K562 (cell line): Measurements from ENCODE around the gene PUDP. TPM values are rescaled to one million over a fixed set of nuclear protein-coding genes. Genes with fewer than 3 reads are reported as not detected.

Experiments
- ATAC-seq: fragments of 200-7000 bp; cut with Tn5 transposase; 3 replicates; pipeline ENCODE4 v1.9.1; 2020; ENCODE audit warnings: moderate library complexity
- BruUV-seq: library from RNA; stranded (reverse); fragments of 400-500 nt; replicated peaks from 2 replicates; lab custom pipeline; 2021; lab: Mats Ljungman, UMichigan
- CTCF ChIA-PET: fragments of 300-600 bp; formaldehyde crosslinking; extraction: SDS; loops from one replicate; lab custom pipeline; 2021; ENCODE audit warnings: low intra/inter-chr PET ratio; lab: Yijun Ruan, JAX
- POLR2A ChIA-PET: fragments of 300-600, 350-650 bp; sonication (Branson Sonifier 250); formaldehyde crosslinking; extraction: SDS; loops from one replicate; lab custom pipeline; 2021; ENCODE audit warnings: antibody characterized with exemption, inconsistent platforms; lab: Yijun Ruan, JAX
- DNase-seq, 4 experiments: peaks; one replicate each; pipeline versions ENCODE4 v3.0.0 to v3.0.0-alpha.2; 2011 to 2018; ENCODE audit warnings: low spot score in 3 of 4, mixed read lengths in 3 of 4; ENCODE audit errors: extremely low read depth in 1 of 4
- FAIRE-seq: peaks from 2 replicates; lab custom pipeline; 2011; peaks lifted over from hg19 to GRCh38; lab: Jason Lieb, UNC
- H2AFZ ChIP-seq: 2 replicates; pipeline ENCODE4 v1.6.0; 2011; ENCODE audit warnings: low read depth, low read length, control low read depth, inconsistent platforms
- H3K27ac ChIP-seq: fragments of 200-600 bp; 3 replicates; pipeline ENCODE4 v1.8.0; 2011; ENCODE audit warnings: low read depth, mild to moderate bottlenecking, control low read depth, inconsistent platforms, low read length, moderate library complexity, mixed read lengths; ENCODE audit errors: extremely low read depth
- H3K27me3 ChIP-seq, 2 experiments: fragments of 300-600 bp in 1 of 2; 2 replicates in 1 of 2; 3 replicates in 1 of 2; pipeline versions ENCODE4 v1.6.0 to v1.8.0; 2011; ENCODE audit warnings: inconsistent platforms in 2 of 2, low read length in 2 of 2, mild to moderate bottlenecking in 1 of 2, mixed read lengths in 1 of 2, moderate library complexity in 1 of 2; ENCODE audit not compliant: control insufficient read depth in 2 of 2, insufficient read depth in 2 of 2
- H3K36me3 ChIP-seq: fragments of 300-600 bp; 3 replicates; pipeline ENCODE4 v1.8.0; 2011; ENCODE audit warnings: mild to moderate bottlenecking, low read length, inconsistent platforms; ENCODE audit not compliant: control insufficient read depth, insufficient read depth
- H3K4me1 ChIP-seq, 2 experiments: fragments of 200-600 bp in 1 of 2; replicated peaks in 1 of 2; 2 replicates in 1 of 2; 3 replicates in 1 of 2; pipeline versions ENCODE4 v1.5.1 to v1.8.0; 2011; ENCODE audit warnings: inconsistent platforms in 2 of 2, low read length in 2 of 2, mild to moderate bottlenecking in 1 of 2, mixed read lengths in 1 of 2, moderate library complexity in 1 of 2; ENCODE audit not compliant: control insufficient read depth in 2 of 2, insufficient read depth in 2 of 2
- H3K4me2 ChIP-seq: 2 replicates; pipeline ENCODE4 v1.6.1; 2011; ENCODE audit warnings: low read length, control low read depth, inconsistent platforms, mixed read lengths; ENCODE audit not compliant: insufficient read depth
- H3K4me3 ChIP-seq: fragments of 200-600 bp; sonication (generic), shearing (Covaris generic); 2 replicates; pipeline ENCODE4 v1.5.1; 2016; ENCODE audit warnings: control low read depth, inconsistent platforms
- H3K79me2 ChIP-seq: fragments of 200-600 bp; 3 replicates; pipeline ENCODE4 v1.8.0; 2011; ENCODE audit warnings: low read length, inconsistent platforms; ENCODE audit not compliant: control insufficient read depth, insufficient read depth
- H3K9ac ChIP-seq, 2 experiments: 2 replicates each; pipeline versions ENCODE4 v1.6.0 to v1.6.1; 2011; ENCODE audit warnings: low read depth in 2 of 2, low read length in 2 of 2, control low read depth in 1 of 2, inconsistent platforms in 1 of 2, mild to moderate bottlenecking in 1 of 2, mixed read lengths in 1 of 2; ENCODE audit not compliant: insufficient read depth in 1 of 2
- H3K9me1 ChIP-seq: one replicate; pipeline ENCODE4 v1.6.0; 2011; ENCODE audit warnings: inconsistent platforms, mild to moderate bottlenecking, low read length, moderate library complexity; ENCODE audit not compliant: control insufficient read depth, insufficient read depth
- H3K9me3 ChIP-seq: replicated peaks from 2 replicates; pipeline ENCODE4 v1.5.1; 2011; ENCODE audit warnings: low read depth, low read length, inconsistent platforms; ENCODE audit not compliant: control insufficient read depth, insufficient read depth
- H4K20me1 ChIP-seq: replicated peaks from 2 replicates; pipeline ENCODE4 v1.6.1; 2011; ENCODE audit warnings: low read length, inconsistent platforms, mixed read lengths; ENCODE audit not compliant: control insufficient read depth, insufficient read depth
- CHD4 ChIP-seq: fragments of 200-600 bp; sonication (generic); IDR thresholded peaks from 3 replicates; pipeline ENCODE4 v1.6.1; 2012; ENCODE audit warnings: low read depth, mild to moderate bottlenecking, mixed read lengths, low read length, inconsistent platforms; ENCODE audit not compliant: insufficient read depth, insufficient replicate concordance, poor library complexity, severe bottlenecking
- CXXC5 ChIP-seq: fragments of 250-450 bp; sonication (Bioruptor Pico); IDR thresholded peaks from 2 replicates; pipeline ENCODE4 v1.8.0; 2022; ENCODE audit warnings: inconsistent platforms, mild to moderate bottlenecking, moderate library complexity
- E2F6 ChIP-seq, 2 experiments: IDR thresholded peaks; 2 replicates each; pipeline ENCODE4 v1.6.1; 2011; ENCODE audit warnings: borderline replicate concordance in 1 of 2, control low read depth in 1 of 2, low read depth in 1 of 2, low read length in 1 of 2, mild to moderate bottlenecking in 1 of 2, mixed read lengths in 1 of 2, moderate library complexity in 1 of 2; ENCODE audit not compliant: insufficient read depth in 1 of 2, insufficient read length in 1 of 2, poor library complexity in 1 of 2, severe bottlenecking in 1 of 2; ENCODE audit errors: extremely low read depth in 1 of 2
- EGR1 ChIP-seq: fragments of 450-650 bp; conservative IDR thresholded peaks from 2 replicates; pipeline ENCODE4 v1.6.1; 2017; ENCODE audit warnings: mild to moderate bottlenecking
- HLTF ChIP-seq: fragments of 450-650 bp; IDR thresholded peaks from 2 replicates; pipeline ENCODE4 v1.6.1; 2016
- MAZ ChIP-seq, 2 experiments: fragments of 450-650 bp in 1 of 2; sonication (generic) in 1 of 2; formaldehyde crosslinking; IDR thresholded peaks in 1 of 2; conservative IDR thresholded peaks in 1 of 2; 2 replicates each; pipeline versions ENCODE4 v1.4.0 to v1.5.0; 2020; ENCODE audit warnings: mild to moderate bottlenecking in 1 of 2, missing genetic modification reagents in 1 of 2
- SMARCE1 ChIP-seq: fragments of 450-650 bp; IDR thresholded peaks from 2 replicates; pipeline ENCODE4 v1.7.1; 2016; ENCODE audit warnings: mild to moderate bottlenecking
- SOX6 ChIP-seq: fragments of 450-650 bp; IDR thresholded peaks from 2 replicates; pipeline ENCODE4 v1.6.1; 2014; ENCODE audit warnings: mild to moderate bottlenecking
- TEAD1 ChIP-seq, 2 experiments: fragments of 450-650 bp in 1 of 2; sonication (generic) in 1 of 2; formaldehyde crosslinking; IDR thresholded peaks; 2 replicates each; pipeline versions ENCODE4 v1.4.0 to v1.8.0; 2020 to 2022; ENCODE audit warnings: mild to moderate bottlenecking in 2 of 2, missing genetic modification reagents in 1 of 2
- TRIM28 ChIP-seq: fragments of 450-650 bp; IDR thresholded peaks from 2 replicates; pipeline ENCODE4 v1.6.1; 2017
- ZMIZ1 ChIP-seq, 2 experiments: fragments of 150-350 bp in 1 of 2; IDR thresholded peaks; 2 replicates each; pipeline ENCODE4 v1.6.1; 2012 to 2016; ENCODE audit warnings: low read depth in 2 of 2, low read length in 2 of 2, mild to moderate bottlenecking in 1 of 2, moderate library complexity in 1 of 2
- ZNF3 ChIP-seq: fragments of 250-450 bp; sonication (Bioruptor Pico); IDR thresholded peaks from 2 replicates; pipeline ENCODE4 v1.5.0; 2021; ENCODE audit warnings: mild to moderate bottlenecking, moderate library complexity
- ZNF740 ChIP-seq, 3 experiments: fragments of 200-800 bp in 1 of 3; sonication (Bioruptor generic) in 1 of 3; sonication (generic) in 1 of 3; formaldehyde crosslinking in 1 of 3; IDR thresholded peaks; 2 replicates each; pipeline versions ENCODE4 v1.6.1 to v1.8.0; 2016 to 2022; ENCODE audit warnings: mild to moderate bottlenecking in 2 of 3, missing compliant biosample characterization in 2 of 3, missing genetic modification characterization in 2 of 3, missing genetic modification reagents in 1 of 3
- ZNF79 ChIP-seq: fragments of 250-450 bp; sonication (Bioruptor Pico); IDR thresholded peaks from 2 replicates; pipeline ENCODE4 v1.4.0; 2020; ENCODE audit warnings: low read depth, mild to moderate bottlenecking, moderate library complexity
- WGBS: fragments of 100-300 bp; shearing (Covaris generic); methylation state at CpG from one replicate; pipeline ENCODE4 v1.1.6; 2016; ENCODE audit warnings: low coverage, mixed read lengths; ENCODE audit not compliant: insufficient coverage; ENCODE audit errors: missing lambda C conversion rate; 5-methylcytosine and 5-hydroxymethylcytosine counted together
- in situ Hi-C: fragments of 300-500 bp; cut with MboI; formaldehyde crosslinking; loops from 4 replicates; pipeline ENCODE4 v1.15.0; 2018; ENCODE audit warnings: inconsistent platforms, mixed read lengths
- intact Hi-C: fragments of 100-400 bp; cut with micrococcal nuclease; formaldehyde crosslinking; loops from 2 replicates; pipeline ENCODE4 v1.14.2; 2022
- polyA plus RNA-seq, 8 experiments: library from polyadenylated mRNA; depleted of rRNA in 4 of 8; stranded (reverse) in 5 of 8; unstranded in 3 of 8; fragments of >200 nt; fragmentation: Nextera tagmentation in 2 of 8; fragmentation: Illumina TruSeq in 1 of 8; extraction: Ambion mirVana in 2 of 8; extraction: Trizol in 1 of 8; gene quantifications; 2 replicates each; pipeline versions ENCODE4 v1.2.1 to v1.2.3, GENCODE V29; 2011 to 2014; ENCODE audit warnings: inconsistent platforms in 1 of 8, missing spikeins in 1 of 8
- total RNA-seq, 7 experiments: library from RNA; depleted of rRNA in 6 of 7; stranded (reverse); fragments of >200 nt in 6 of 7; fragmentation: Illumina TruSeq in 2 of 7; extraction: Trizol in 2 of 7; gene quantifications; 2 replicates each; pipeline versions ENCODE4 v1.2.1 to v1.2.3, GENCODE V29; 2011 to 2021; ENCODE audit warnings: low replicate concordance in 1 of 7

Gene PUDP
- total and polyA plus RNA-seq, 9 of the 15 experiments (the other 6 are each of a cell fraction or from before 2014, with no cell fraction given): 13.6 to 63.0 (median 29.2) TPM

GRCh38 chrX:7062903-7063302, 85.0 kb downstream of the PUDP start:
- Histone ChIP-seq H3K9me3 (no peaks in the 10 kb centered on the region), H3K9ac (no peak overlapping the region), H3K27me3 (no peaks in the 10 kb centered on the region), H3K36me3 (peaks cover 7% of the 10 kb centered on the region; the same call in 2 of the 3 replicates), H3K9me1 (no peaks in the 10 kb centered on the region), H3K4me2 (no peak overlapping the region), H3K27ac (no peak overlapping the region), H3K4me1 (no peaks in the 10 kb centered on the region), H2AFZ (no peak overlapping the region), H3K4me3 (no peak overlapping the region), H4K20me1 (no peaks in the 10 kb centered on the region), H3K79me2 (no peaks in the 10 kb centered on the region)
- no peak for FAIRE-seq
- in situ Hi-C loops (no loop called here), intact Hi-C loops (no loop called here)
- 67% methylated on average over 1 of the region's 1 CpG for WGBS
- DNase-seq: no peak
- no TSS peak for BruUV-seq
- ChIA-PET POLR2A (no interaction called here), CTCF (no interaction called here)
- no peak for ATAC-seq
- TF ChIP-seq ZNF79 (no peak), CXXC5 (no peak), SOX6 (no peak), ZNF740 (CRISPR knock-in tag; IDR thresholded peaks at IDR 0.05) (no peak), ZNF740 (tag; IDR thresholded peaks at IDR 0.05) (no peak), EGR1 (no peak), ZNF3 (CRISPR knock-in tag) (no peak), TRIM28 (no peak), HLTF (no peak), MAZ (CRISPR knock-in tag; conservative IDR thresholded peaks at IDR 0.05 in 1 of 2, IDR thresholded peaks at IDR 0.05 in 1 of 2) (no peak), E2F6 (IDR thresholded peaks at IDR 0.05; ENCODE audit: borderline replicate concordance in 1 of 2, extremely low read depth in 1 of 2, insufficient read depth in 1 of 2, insufficient read length in 1 of 2, low read depth in 1 of 2, low read length in 1 of 2, poor library complexity in 1 of 2, severe bottlenecking in 1 of 2) (no peak), CHD4 (no peak), SMARCE1 (no peak), ZMIZ1 (IDR thresholded peaks at IDR 0.05; ENCODE audit: low read depth in 2 of 2, low read length in 2 of 2) (no peak), TEAD1 (CRISPR knock-in tag; IDR thresholded peaks at IDR 0.05) (no peak)
